Measurements from ENCODE around the gene SPATA9. TPM values are rescaled to one million over a fixed set of nuclear protein-coding genes. Genes with fewer than 3 reads are reported as not detected.

Gene SPATA9
- total RNA-seq, 2 donors from 2014 or later = 0.37 to 0.40 TPM

GRCh38 chr5:95623706-95624105 lies 59.1 kb downstream of the SPATA9 start:
- no peak for TF ChIP-seq CTCF (IDR thresholded peaks at IDR 0.05)
- no peak overlapping the region for H3K4me3 ChIP-seq
- intact Hi-C loops (cut with DNase I) = no loop called here
- H3K4me1 ChIP-seq = peaks cover 8% of the 10 kb centered on the region
- DNase-seq = no peak
- no peaks in the 10 kb centered on the region for H3K9me3 ChIP-seq
- H3K9ac ChIP-seq (ENCODE audit: low read depth in 2 of 2, low read length in 2 of 2) = no peak overlapping the region
- H3K27me3 ChIP-seq = no peaks in the 10 kb centered on the region
- no peak overlapping the region for H3K27ac ChIP-seq
- no peaks in the 10 kb centered on the region for H3K36me3 ChIP-seq

GRCh38 chr5:95621839-95622629 lies 60.8 kb downstream of the SPATA9 start:
- H3K36me3 ChIP-seq = no peaks in the 10 kb centered on the region
- H3K4me3 ChIP-seq = no peak overlapping the region
- H3K9ac ChIP-seq (ENCODE audit: low read depth in 2 of 2, low read length in 2 of 2) = peak overlapping the region in 1 of 2 donors; percentile 54
- no peak overlapping the region for H3K27ac ChIP-seq
- no peaks in the 10 kb centered on the region for H3K9me3 ChIP-seq
- DNase-seq = peak; percentile 67
- intact Hi-C loops (cut with DNase I) = no loop called here
- H3K4me1 ChIP-seq = peaks cover 4% of the 10 kb centered on the region
- no peaks in the 10 kb centered on the region for H3K27me3 ChIP-seq
- TF ChIP-seq CTCF (IDR thresholded peaks at IDR 0.05) = no peak

GRCh38 chr5:95620870-95621838 lies 61.6 kb downstream of the SPATA9 start:
- H3K9me3 ChIP-seq = no peaks in the 10 kb centered on the region
- H3K27ac ChIP-seq = no peak overlapping the region
- peaks cover 4% of the 10 kb centered on the region for H3K4me1 ChIP-seq
- no peaks in the 10 kb centered on the region for H3K27me3 ChIP-seq
- H3K4me3 ChIP-seq = peak overlapping the region; percentile 66
- intact Hi-C loops (cut with DNase I) = no loop called here
- peak; percentile 45 for DNase-seq
- no peak for TF ChIP-seq CTCF (IDR thresholded peaks at IDR 0.05)
- peak overlapping the region; percentile 54 to 57 for H3K9ac ChIP-seq (ENCODE audit: low read depth in 2 of 2, low read length in 2 of 2)
- H3K36me3 ChIP-seq = no peaks in the 10 kb centered on the region

GRCh38 chr5:95620030-95620869 lies 62.5 kb downstream of the SPATA9 start, which contains the start of gene GPR150:
TSS of gene GPR150 (plus strand) at chr5:95620087. CDS start at chr5:95620276, 189 bp downstream.
- H3K27ac ChIP-seq = no peak within 1 kb of the TSS
- peak within 1 kb of the TSS; percentile 57 to 72 for H3K9ac ChIP-seq (ENCODE audit: low read depth in 2 of 2, low read length in 2 of 2)
- peaks cover 4% of the 10 kb centered on the region for H3K4me1 ChIP-seq
- no peaks in the 10 kb centered on the region for H3K9me3 ChIP-seq
- no peaks in the 10 kb centered on the region for H3K36me3 ChIP-seq
- DNase-seq = peak; percentile 58
- peak within 1 kb of the TSS; percentile 66 for H3K4me3 ChIP-seq
- no peaks in the 10 kb centered on the region for H3K27me3 ChIP-seq
- intact Hi-C loops (cut with DNase I) = no loop called here
- no peak for TF ChIP-seq CTCF (IDR thresholded peaks at IDR 0.05)
